ENCODE results near the gene TIMM22.

DNA sequence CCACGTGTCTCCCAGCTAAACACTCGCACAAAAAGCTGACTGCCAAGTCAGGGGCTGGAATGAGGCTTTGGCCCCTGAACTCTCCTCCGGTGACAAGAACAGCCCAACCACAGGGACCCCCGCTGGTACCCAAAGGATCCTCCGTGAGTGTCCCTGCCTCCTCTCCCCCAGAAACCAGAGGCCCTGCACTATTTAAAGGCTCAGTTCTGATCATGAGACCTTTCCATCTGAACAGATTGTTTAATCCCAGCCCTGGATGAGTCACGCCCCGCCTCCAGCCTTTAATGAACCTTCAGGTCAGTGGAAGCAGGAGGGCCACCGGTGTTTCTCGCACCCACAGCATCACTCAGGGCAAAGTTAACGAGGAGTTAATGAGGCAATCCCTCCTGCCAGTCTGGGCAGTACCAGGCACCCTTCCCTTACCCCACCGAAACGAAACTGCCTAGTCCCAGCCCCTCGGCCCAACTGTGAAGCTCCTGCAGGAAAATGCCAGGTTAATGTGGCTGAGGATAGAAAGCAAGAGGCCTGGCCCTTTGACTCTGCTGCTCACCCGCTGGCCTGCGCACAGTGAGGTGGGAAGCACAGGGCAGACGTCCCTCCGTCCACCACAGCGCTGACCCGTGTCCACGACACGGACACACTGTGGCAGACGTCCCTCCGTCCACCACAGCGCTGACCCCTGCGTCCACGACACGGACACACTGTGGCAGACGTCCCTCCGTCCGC is 32.4 kb downstream of the TIMM22 start:
- TF ChIP-seq POLR2A (IDR thresholded peaks at IDR 0.05; ENCODE audit: low read length) (no peak), GATA1 (IDR thresholded peaks at IDR 0.05; ENCODE audit: low read depth, low read length) (no peak)

Data from erythroblast (primary cell).